ENCODE measurements around the gene TRIM64C. TPM values are rescaled to one million over a fixed set of nuclear protein-coding genes. Genes with fewer than 3 reads are reported as not detected.
"Not testable (repeated sequence)": the region's sequence is repeated elsewhere in the genome, so short reads cannot be mapped to it uniquely, and the experiment has no call there.

TRIM64C gene, protein sequence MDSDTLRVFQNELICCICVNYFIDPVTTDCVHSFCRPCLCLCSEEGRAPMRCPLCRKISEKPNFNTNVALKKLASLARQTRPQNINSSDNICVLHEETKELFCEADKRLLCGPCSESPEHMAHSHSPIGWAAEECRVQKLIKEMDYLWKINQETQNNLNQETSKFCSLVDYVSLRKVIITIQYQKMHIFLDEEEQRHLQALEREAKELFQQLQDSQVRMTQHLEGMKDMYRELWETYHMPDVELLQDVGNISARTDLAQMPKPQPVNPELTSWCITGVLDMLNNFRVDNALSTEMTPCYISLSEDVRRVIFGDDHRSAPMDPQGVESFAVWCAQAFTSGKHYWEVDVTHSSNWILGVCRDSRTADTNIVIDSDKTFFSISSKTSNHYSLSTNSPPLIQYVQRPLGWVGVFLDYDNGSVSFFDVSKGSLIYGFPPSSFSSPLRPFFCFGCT
- polyA plus RNA-seq, result not detected

DNA sequence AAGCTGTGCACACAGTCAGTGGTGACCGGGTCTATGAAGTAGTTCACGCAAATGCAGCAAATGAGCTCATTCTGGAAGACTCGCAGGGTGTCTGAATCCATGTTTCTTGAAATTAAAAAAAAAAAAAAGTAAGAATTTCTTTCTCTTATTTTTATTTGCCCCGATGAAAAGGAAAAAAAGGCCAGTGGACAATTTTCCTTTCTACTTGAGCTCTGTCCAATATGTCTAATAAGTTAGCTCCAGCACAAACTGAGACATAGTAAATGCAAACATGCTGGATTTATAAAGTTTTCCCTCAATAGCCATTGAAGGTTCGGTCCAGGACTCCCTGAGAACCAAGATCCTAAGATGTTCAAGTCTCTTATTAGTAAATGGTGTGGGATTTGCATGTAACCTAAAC lies at the start of gene TRIM64C:
TSS of gene TRIM64C (minus strand) at position 101 of the 400 bp plus-strand sequence. CDS start at position 101, 0 bp downstream.
- 70 to 86% (median 84%) methylated on average over 5 of the region's 5 CpGs for WGBS, 3 donors
- H3K27ac ChIP-seq (ENCODE audit: low read depth, low read length), result not testable (repeated sequence)

GRCh38 chr11:49102356-49102755 lies 43.4 kb upstream of the TRIM64C start:
- 84 to 92% (median 91%) methylated on average over 19 to 24 of the region's 24 CpGs for WGBS, 3 donors
- not testable (repeated sequence) for H3K27ac ChIP-seq (ENCODE audit: low read depth, low read length)

DNA sequence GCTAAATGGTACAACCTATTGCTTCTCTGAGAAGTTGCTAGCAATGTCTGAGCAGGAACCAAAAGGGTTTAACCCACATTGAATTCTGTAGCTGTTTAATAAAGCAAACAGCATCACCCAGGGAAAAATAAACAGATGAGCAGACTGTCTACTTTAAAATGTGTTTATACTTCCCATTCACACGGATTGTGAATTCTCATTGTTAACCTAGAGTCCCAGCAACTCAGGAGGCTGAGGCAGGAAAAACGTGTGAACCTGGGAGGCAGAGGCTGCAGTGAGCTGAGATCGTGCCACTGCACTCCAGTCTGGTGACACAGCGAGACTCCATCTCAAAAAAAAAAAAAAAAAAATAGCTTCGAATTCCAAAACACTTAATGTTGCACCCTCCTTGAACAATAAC lies 11.0 kb upstream of the TRIM64C start:
- H3K27ac ChIP-seq (ENCODE audit: low read depth, low read length), result not testable (repeated sequence)
- 51 to 70% (median 67%) methylated on average over 5 of the region's 5 CpGs for WGBS, 3 donors

DNA sequence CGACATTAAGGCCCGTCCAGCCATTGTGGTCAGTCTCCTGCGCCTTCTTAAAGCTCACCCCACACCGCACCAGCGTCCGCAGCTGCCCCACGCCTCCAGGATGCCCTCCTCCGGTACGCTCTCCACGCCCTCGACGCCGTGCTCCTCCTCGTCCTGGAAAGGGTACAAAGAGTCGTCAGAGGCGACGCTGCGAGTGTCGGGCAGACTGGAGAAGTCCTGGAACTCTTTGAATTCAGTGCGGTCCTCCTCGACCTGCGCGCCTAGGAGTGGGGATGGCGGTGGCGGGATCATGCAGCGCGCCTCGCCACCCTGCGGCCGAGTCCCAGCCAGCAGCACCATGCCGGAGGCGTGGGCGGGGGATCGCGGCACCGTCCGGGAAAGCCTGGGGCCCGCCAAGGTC lies 9.1 kb downstream of the TRIM64C start:
- not testable (repeated sequence) for H3K27ac ChIP-seq (ENCODE audit: low read depth, low read length)
- 49 to 63% (median 59%) methylated on average over 27 to 38 of the region's 38 CpGs for WGBS, 3 donors

GRCh38 chr11:49048229-49048628 lies 10.7 kb downstream of the TRIM64C start:
- not testable (repeated sequence) for H3K27ac ChIP-seq (ENCODE audit: low read depth, low read length)
- 45 to 47% (median 47%) methylated on average over 16 to 21 of the region's 28 CpGs for WGBS, 3 donors

GRCh38 chr11:49028523-49028922 lies 30.4 kb downstream of the TRIM64C start, which contains the start of gene TRIM49B:
TRIM49B (plus strand) TSS chr11:49028823; CDS start chr11:49031600, 2,777 bp downstream.
- WGBS, 3 donors, result 23 to 34% (median 25%) methylated on average over 2 of the region's 2 CpGs
- H3K27ac ChIP-seq (ENCODE audit: low read depth, low read length), result not testable (repeated sequence)

Other genes starting within 250 kb of the TRIM64C start
- not detected for gene TRIM51G, start 75.2 kb downstream of the TRIM64C start, polyA plus RNA-seq
- not detected for gene TRIM49B, start 30.3 kb downstream of the TRIM64C start, polyA plus RNA-seq
- 1 to 10 TPM in 1 of 3 donors, under 1 TPM in 2; 0.08 to 3.6 (median 0.82) TPM for gene FOLH1, start 149.5 kb upstream of the TRIM64C start, polyA plus RNA-seq